ENCODE data around the gene PCOLCE2. TPM values are rescaled to one million over a fixed set of nuclear protein-coding genes. Genes with fewer than 3 reads are reported as not detected.

Gene PCOLCE2, protein sequence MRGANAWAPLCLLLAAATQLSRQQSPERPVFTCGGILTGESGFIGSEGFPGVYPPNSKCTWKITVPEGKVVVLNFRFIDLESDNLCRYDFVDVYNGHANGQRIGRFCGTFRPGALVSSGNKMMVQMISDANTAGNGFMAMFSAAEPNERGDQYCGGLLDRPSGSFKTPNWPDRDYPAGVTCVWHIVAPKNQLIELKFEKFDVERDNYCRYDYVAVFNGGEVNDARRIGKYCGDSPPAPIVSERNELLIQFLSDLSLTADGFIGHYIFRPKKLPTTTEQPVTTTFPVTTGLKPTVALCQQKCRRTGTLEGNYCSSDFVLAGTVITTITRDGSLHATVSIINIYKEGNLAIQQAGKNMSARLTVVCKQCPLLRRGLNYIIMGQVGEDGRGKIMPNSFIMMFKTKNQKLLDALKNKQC
- 0.39 and 0.71 TPM in 2 replicates for polyA plus RNA-seq (2014; cell fraction: cytosol; rRNA removed)
- 1.5 and 3.6 TPM in 2 replicates for polyA plus RNA-seq (2014; cell fraction: nucleus; rRNA removed)

DNA sequence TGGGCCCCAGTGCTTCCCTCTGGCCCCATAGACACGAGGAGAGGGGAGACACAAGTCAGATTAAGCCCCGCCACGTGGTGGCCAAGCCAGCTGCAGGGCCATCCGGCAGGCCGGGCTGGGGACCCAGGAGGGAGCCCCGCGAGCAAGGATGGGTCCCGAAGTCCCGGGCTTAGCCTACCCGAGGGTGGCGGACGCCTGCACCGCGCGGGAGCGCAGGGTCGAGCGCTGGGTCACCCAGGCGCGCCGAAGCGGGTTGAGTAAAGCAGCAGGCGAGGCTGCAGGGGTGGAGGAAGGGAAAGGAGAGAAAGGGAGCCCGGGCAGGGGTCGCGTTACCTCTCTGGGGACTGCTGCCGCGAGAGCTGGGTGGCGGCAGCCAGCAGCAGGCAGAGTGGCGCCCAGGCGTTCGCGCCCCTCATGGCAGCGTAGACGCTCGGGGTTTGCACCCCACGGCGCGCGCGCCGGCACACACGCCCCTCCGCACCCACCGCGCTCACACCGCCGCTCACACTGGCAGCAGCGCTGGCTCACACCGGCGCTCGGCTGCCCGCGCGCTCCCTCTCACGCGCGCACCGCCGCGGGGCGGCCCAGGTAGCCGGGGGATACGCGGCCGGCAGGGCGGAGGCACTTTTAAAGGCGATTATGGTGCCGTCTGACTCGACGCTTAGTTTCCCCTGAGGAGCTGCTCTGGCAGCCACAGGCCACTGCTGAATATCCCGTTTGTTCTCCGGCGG lies at the start of gene PCOLCE2:
Gene PCOLCE2 (minus strand): TSS at position 603 of the 731 bp plus-strand sequence. CDS start 187 bp downstream, at position 416.
- DNase-seq (ENCODE audit: low spot score): peak; percentile 43

DNA sequence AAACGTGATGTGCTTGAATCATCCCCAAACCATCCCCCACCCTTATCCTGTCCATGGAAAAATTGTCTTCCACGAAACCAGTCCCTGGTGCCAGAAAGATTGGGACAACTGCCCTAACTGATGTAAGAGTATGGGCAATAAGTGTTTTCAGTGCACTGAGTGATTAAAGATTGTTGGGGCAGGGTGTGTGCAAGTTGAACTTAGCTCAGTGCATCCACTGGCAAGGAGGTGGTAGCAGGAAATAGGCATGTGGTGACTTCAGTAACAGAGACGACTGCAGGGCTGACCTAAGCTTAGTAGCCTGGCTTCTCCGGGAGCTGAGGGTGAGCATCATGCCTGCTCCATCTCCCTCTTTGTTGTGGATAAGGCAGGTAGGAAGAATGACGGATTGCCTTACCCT lies 47.1 kb upstream of the PCOLCE2 start:
- no peak for DNase-seq (ENCODE audit: low spot score)

DNA sequence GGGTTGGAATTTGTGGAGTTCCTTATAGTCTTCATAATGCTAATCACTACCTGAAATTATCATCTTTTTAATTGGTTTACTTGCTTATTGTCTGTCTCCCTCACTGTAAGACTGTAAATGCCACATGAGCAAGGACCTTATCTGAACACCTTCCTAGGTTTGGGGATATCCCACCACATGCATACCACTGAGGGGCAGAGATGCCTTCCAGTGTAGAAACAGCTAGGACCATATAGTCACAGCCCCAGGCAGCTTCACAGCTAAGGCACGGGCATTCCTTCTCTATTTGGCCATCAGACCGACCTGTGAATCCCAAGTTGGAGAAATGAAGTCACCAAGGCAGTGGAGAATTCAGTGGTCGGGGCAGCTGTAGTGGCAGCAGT lies 46.0 kb upstream of the PCOLCE2 start:
- DNase-seq (ENCODE audit: low spot score): no peak

DNA sequence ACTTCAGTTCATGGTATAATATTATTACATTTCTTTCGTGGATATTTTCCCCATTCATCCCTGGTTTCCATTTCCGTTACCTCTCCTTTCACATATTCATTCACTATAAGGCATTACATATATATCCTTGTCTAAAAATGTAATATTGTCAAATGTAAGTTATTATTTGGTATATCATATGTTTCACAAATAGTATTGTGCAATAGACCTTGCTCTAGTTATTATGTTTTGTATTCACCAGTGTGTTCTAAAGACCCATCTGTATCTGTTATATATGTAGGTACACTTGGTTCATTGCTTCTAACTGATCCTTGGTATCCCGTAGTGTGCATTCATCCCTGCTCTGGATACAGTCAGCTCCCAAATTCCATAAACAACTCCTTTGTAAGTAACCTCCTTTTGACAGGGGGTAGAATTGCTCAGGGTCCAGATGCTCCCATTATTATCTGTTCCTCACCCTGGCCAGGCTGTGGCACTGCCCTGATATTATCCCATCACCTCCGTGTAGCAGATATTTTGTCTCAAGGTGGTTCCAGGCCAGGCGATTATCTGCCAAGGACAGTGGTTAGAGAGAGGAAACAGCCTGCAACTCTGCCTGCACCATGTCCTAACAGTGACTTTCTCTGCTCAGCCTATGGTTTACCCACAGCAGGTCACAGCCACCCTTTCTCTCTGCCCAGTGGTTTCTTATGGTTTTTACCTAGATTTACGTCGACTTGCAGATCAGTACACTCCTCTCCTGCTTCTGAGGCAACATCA lies 45.4 kb upstream of the PCOLCE2 start:
- no peak for DNase-seq (ENCODE audit: low spot score)

DNA sequence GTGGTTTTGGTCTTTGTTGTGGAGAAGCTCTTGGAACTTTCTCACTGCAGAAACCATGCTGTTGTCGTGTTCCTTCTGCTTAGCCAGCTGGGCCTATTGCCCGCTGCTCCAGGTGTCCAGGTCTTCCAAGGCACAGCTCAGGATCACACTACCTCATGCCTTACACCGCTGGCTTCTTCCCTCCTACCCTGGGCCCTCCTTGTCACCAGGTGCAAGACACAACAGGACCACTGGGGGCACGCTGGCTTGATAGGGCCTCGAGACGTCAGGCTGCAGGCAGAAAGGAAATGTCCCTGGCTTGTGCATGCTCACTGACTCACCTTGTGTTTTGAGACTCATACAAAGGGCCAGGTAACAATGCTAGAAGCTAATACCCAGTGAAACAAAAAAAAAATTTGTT lies 42.3 kb upstream of the PCOLCE2 start:
- DNase-seq (ENCODE audit: low spot score): peak; percentile 38

DNA sequence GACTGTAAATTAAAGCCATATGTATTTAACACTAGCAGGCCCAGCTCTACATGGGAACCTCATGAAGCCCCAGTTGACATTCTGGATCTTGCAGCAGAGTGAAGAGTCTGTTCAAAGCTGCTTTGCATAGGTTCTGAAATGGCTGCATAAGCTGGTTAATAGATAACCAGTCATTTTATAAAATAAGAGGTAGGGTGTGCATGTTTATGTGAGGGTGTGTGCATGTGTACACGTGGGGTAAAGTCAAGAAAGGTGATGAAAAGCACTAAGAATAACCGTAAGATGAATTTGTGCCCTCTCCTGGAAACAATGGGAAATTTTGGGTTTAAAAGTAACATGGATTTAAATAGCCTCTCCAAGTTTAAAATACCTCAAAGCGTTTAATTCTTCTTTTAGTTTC lies 41.6 kb upstream of the PCOLCE2 start:
- DNase-seq (ENCODE audit: low spot score): no peak

DNA sequence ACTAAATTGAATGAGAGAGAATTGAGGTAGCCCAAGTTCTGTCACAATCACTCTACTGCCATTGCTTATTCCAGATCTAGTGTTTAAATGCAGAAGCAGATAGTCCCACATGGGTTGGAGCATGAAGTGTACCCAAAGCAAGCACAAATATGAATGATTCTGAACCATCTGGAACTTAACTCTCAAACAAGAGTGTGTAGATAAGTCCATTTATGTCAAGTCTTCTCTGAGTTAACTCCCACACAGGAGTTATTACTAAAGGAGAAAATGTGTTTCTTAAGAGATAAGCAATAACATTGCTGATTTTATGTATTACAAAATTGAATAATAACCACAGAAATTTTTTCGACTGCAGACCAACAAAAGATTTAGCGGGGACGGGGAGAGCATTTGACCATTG lies 41.0 kb upstream of the PCOLCE2 start:
- no peak for DNase-seq (ENCODE audit: low spot score)

DNA sequence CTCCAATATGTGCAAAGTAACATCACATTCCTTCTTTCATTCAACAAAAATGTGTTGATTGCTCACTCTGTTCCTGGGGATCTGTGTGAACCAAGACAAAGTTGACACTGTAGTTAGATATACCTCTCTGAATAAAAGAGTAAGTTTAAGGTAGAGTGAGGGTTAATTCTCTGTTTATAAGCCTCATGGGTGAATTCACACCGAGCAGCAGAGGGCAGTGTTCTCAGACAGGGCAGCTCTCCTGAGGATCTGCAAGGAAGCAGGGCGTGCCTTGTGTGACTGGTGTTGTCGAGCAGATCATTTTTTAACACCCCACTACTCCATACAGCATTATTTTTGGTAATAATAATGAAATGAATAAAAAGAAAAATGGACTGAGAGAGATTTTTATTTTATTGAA lies 40.2 kb upstream of the PCOLCE2 start:
- DNase-seq (ENCODE audit: low spot score): peak; percentile 28

DNA sequence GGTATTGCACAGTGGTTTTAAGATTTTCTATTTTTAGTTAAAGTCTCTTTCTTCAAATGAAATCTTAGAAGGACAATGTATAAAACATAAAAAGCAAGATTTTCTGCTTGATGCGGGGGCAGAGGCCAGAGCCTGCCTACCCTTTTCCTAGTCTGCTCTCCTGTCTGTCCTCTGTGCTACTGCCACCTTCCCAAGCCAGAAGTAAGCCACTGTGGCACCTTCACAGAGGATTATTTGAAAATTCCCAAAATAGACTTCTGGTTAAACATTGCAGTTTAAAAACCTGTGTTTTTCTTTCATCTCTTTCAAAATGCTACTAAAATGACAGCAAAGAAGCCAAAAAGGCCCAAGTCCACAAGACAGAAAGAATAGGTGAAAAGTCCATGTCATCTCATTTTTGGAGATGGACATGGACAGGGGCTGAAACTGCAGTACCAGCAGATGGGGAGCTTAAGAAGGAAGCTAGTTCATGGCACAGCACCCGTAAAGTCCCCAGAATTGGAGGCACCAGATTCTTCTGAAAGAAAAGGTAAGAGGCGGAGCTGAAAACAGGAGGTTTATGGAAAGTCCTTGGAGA lies 37.6 kb upstream of the PCOLCE2 start:
- DNase-seq (ENCODE audit: low spot score): no peak

DNA sequence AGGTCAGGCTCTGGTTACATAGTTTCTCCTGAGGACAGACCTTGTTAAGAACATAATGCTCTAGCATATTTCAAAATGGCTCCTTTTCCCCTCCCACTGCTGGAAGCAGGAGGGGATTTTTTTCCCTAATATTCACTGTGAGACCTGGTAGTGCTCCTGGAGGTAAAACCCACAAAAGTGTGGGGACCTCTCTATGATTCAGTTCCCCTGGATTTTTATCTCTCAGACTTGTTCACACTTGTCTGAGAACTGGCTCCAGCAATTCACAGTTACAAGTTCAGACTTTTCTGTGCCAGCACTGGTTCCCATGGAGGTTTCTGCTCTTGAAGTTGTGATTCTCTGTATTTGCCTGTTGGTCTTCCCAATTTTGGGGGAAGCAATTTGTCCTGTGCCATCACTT lies 36.3 kb upstream of the PCOLCE2 start:
- DNase-seq (ENCODE audit: low spot score): no peak

DNA sequence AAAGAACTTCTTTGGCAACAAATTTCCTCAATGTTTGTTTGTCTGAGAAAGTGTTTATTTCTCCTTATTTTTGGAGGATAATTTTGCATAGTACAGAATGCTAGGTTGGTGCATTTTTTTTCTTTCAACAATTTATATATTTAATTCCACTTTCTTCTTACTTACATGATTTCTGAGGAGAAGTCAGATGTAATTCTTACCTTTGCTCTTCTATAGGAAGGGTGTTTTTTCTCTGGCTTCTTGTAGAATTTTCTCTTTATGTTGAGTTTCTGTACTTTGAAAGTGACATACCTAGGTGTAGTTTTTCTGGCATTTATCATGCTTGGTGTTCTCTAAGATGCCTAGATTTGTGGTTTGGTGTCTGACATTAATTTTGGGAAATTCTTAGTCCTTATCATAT lies 34.8 kb upstream of the PCOLCE2 start:
- DNase-seq (ENCODE audit: low spot score): no peak

DNA sequence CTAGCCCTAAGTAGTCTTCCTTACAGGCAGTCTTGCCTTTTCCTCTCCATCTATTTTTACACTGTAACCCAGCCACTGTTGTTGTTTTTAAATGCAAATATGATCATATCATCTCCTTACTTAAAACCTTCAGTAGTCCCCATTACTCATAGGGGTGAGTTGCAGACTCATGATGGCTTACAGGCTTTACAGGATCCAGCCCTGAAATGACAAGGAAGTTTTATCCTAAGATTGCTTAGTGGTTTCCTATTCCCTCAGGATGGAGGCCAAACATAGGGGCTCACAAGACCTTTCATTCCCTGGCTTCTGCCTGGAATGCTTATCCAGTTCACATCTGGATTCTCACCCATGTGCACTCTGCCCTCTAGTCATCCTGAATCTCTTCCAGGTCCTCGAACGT lies 27.7 kb upstream of the PCOLCE2 start:
- DNase-seq (ENCODE audit: low spot score): no peak

DNA sequence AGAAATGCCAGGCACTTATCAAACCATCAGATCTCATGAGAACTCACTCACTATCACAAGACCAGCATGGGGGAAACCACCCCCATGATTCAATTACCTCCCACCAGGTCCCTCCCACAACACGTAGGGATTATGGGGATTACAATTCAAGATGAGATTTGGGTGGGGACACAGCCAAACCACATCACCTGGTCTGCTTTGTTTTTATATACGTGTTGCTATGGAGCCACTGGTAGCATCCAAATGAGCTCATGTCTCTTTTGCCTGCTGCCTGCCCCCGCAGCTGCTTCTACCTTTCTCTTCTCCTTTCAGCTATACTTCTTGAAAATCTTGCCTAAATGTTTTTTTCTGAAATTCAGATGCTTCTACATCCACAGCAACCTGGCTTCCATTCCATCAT lies 26.8 kb upstream of the PCOLCE2 start:
- DNase-seq (ENCODE audit: low spot score): no peak

DNA sequence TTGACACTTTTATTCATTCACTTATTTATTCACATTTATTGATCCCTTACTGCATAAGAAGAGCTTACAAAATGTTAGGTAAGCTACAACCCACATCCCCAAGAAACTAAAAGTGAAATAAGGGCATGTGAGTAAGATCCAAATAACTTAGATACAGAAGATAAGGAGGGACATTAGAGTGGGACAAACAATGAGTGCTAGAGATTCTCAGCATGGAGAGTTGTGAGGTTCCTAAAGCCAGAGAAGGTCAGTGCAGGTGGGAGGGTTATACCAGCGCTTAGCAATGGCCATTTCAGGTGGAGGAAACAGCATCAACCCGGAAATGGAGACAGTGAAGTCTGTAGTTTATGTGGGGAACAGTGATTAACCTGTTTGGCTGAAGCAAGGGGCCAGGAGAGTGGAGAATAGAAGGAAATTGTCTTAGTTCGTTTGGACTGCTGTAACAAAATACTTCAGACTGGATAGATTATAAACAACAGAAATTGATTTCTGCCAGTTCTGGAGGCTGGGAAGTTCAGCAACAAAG lies 25.5 kb upstream of the PCOLCE2 start:
- no peak for DNase-seq (ENCODE audit: low spot score)

DNA sequence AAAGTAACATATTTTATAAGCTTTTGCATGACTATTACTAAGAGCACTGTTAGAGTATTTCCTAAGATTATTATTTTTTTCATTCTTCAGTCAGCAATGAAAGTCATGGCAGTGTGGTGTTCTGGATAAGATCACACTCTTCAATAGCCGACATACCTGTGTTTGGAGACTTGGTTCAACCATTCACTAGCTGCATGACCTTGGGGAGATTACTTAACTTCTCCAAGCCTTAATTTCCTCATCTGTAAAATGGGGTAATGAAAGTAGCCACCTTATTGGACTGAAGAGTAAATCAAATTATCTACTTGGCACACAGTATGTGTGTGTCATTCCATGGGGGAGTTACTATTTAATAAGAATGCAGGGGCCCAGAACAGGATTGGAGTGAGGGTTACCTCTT lies 24.5 kb upstream of the PCOLCE2 start:
- no peak for DNase-seq (ENCODE audit: low spot score)

DNA sequence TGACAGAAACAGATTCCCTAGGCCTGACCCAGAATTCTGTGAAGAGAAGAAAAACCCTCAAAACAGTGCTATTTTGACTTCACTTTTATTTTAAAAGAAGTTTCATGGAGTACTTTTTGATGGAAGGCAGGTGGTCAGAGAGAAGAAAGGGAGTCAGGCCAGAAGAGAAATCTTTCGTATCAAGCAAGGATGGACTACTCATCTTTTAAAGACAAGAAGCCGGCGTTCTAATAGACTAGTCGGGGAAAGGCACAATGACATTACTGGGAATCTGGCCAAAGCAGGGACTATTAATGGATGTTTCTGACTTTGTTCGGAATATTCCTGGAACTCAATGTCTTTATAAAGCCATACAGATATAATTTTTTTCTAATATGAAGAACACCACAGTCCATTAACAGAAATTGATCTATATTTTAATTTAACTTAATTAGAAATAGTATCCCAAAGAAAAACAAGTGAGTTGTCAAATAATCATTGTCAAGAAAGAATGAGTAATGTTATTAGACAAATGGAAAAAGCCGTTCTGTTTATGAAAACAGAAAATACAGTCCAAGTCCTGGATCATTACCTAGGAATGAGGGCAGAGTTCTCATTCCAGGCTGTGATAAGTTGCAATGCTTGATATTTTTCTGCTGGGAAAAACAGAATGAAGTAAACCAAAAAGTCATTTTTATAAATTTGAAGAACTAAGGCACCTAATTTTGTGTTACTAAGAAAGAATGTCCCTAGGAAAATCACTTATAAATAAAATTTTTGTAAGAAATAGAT lies 23.7 kb upstream of the PCOLCE2 start:
- DNase-seq (ENCODE audit: low spot score): no peak

DNA sequence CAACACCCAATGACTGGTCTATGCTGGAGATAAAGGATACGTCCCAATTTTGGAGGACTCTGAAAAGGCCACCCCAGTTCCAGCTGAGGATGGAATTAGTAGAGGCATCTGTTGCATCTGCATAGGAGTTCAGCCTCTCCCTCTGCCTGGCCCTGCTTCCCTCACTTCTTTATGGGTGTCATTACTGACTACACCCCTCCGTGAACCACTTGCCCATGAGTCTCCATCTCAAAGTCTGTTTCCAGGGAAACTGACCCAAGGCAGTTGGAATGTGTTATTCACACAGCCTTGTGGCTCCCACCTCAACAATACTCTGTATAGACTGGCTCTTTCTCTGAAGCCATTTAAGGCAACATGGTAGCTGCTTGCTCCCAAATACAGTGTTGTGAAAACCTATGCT lies 21.4 kb upstream of the PCOLCE2 start:
- DNase-seq (ENCODE audit: low spot score): no peak

DNA sequence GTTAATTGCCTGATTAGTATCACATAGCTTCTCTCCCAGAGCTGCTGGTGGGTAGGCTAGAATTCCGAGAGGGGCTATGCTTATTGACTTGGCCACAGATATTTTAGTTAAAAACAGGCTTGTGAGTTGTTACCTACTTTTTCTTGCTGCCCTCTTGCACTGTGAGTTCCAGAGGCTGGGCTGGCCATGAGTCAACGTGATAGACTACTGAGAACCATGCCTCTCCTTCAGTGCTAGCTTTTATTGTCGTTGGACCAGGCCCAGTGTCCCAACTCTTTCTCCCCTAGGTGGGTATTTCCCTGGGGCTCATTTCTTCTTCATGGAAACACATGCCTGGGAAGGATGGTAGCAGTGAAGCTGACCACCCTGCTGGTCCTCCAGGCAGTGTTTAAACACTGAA lies 20.4 kb upstream of the PCOLCE2 start:
- DNase-seq (ENCODE audit: low spot score): no peak

DNA sequence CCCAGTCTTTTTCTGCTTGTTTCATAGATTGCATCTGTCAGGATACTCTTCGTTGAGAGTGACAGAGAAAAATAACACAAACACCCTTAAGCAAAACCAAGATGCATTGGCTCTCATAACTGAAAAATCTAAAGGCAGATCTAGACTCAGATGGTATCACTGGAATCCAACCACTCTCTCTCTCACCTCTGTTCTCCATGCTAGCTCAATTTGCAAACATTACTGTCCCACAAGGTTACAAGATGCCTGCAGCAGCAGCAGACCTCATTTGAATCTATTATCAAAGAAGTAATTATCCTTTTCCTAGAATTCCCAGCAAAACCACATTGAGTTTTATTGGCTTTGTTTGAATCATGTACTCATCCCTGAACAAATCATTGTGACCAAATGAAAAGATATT lies 19.1 kb upstream of the PCOLCE2 start:
- DNase-seq (ENCODE audit: low spot score): no peak

DNA sequence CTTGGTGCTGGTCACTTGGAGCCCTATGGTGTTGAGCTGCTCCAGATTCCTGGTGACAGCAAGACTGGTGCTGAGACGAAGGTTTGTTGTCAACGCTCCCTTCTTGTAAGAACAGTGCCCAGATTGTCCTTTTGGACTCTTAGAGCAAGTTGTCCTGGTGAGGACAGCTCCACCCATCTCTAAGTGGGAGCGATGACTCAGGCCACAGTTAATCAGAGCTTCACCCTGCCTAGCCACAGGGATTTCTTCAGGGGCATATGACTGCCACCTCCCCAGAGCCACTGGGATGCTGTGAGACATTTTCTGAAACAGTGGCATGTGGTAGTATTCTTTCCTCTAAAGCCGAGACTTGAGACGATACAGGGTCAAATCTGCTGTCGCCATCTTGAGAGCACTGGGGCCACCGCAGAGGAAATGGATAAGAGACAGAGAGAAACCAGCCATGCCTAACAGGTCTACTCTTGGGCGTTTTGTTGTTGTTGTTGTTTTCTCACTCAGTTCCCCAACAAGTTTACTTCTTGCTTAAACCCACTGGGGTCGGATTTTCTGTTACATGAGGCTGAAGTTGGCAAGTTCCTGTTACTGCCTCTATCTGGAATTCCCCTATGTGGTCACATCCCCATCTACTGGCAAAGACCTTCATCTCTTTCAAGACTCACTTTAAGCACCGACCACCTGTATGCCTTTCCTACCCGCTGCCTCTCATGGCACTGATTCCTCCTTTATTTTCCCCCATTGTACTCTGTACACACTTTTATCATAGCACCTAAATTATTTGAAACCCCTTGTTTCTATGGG lies 16.0 kb upstream of the PCOLCE2 start:
- no peak for DNase-seq (ENCODE audit: low spot score)

Measured in SK-N-DZ (cell line).